HuH-7 (cell line): ENCODE results near the gene MAPKAPK5.
"Not testable (repeated sequence)": the region's sequence is repeated elsewhere in the genome, so short reads cannot be mapped to it uniquely, and the experiment has no call there.

Experiments
- DNase-seq: peaks from one replicate; pipeline ENCODE4 v3.0.0; 2011; ENCODE audit warnings: low spot score

MAPKAPK5 gene, protein sequence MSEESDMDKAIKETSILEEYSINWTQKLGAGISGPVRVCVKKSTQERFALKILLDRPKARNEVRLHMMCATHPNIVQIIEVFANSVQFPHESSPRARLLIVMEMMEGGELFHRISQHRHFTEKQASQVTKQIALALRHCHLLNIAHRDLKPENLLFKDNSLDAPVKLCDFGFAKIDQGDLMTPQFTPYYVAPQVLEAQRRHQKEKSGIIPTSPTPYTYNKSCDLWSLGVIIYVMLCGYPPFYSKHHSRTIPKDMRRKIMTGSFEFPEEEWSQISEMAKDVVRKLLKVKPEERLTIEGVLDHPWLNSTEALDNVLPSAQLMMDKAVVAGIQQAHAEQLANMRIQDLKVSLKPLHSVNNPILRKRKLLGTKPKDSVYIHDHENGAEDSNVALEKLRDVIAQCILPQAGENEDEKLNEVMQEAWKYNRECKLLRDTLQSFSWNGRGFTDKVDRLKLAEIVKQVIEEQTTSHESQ

DNA sequence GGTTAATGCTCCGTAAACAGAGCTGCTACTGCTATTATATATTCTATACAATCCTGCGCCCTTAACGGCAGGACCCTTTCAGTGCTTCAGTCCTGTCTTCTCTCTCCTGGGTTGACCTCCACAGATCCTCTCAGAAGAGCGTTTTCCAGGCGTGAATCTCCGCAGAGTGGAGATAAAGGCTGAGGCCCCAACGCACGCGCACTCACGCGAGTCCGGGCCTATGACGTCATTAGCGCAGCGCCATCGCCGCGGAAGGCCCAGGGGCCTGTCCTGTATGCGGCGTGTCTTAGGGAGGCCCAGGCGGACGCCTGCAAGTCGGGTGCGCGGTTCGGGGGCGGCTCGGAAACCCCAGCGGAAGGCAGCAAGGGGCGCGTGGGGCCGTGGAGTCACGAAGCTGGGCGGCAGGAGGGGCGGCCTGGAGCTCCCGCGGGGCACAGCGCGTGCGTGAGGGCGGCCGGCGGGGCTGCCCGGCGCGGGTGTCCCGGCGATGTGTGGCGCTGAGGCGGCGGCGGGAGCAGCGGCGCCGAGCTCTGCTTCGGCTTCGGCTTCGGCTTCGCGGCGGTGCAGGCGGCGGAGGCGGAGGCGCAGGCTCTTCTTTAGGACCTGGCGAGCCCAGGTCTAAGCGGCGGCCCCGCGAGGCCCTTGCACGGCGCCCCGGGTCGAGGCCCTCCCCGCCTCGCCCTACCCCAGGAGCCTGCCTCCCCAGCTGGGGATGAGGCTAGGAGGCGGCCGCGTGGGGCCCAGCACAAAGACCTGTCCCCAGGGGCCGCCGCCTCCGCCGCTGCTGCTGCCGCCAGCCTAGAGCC, at the start of gene MAPKAPK5:
Gene MAPKAPK5 (plus strand): TSS at position 479 of the 806 bp plus-strand sequence. CDS start 506 bp downstream, outside the sequence.
- peak; percentile 99 for DNase-seq

- no peak for DNase-seq
These were observed 49.2 kb upstream of the MAPKAPK5 start for GRCh38 chr12:111792856-111793235.

- no peak for DNase-seq
These were observed 43.8 kb upstream of the MAPKAPK5 start for GRCh38 chr12:111798182-111798581.

DNA sequence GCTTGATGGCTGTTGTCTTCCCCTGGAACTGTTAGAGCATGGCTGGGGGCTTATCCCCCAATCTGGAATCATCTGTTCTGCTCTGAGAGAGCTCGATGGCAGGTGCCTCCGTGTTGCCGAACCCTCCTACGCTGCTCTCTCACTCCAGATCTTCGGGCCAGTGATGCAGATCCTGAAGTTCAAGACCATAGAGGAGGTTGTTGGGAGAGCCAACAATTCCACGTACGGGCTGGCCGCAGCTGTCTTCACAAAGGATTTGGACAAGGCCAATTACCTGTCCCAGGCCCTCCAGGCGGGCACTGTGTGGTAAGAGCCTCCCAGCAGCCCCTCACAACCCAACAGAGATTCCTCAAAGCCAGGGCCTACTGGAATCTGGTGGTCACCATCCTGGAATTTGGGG, 42.3 kb upstream of the MAPKAPK5 start:
- DNase-seq, result no peak

DNA sequence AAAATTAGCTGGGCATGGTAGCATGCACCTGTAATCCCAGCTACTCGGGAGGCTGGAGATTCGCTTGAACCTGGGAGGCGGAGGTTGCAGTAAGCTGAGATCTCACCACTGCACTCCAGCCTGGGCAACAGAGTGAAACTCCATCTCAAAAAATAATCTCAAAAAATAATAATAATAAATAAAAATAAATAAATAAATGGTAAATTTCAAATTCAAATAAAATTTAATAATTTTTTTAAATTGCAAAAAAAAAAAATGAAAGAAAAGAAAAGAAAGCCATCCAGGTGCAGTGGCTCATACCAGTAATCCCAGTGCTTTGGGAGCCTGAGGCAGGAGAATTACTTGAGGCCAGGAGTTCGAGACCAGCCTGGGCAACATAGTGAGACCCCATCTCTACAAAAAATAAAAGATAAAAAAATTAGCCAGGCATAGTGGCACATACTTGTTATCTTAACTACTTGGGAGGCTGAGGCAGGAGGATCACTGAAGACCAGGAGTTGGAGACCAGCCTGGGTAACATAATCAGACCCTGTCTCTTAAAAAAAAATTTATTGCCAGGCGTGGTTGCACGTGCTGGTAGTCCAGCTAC, 38.9 kb upstream of the MAPKAPK5 start:
- no peak for DNase-seq

DNA sequence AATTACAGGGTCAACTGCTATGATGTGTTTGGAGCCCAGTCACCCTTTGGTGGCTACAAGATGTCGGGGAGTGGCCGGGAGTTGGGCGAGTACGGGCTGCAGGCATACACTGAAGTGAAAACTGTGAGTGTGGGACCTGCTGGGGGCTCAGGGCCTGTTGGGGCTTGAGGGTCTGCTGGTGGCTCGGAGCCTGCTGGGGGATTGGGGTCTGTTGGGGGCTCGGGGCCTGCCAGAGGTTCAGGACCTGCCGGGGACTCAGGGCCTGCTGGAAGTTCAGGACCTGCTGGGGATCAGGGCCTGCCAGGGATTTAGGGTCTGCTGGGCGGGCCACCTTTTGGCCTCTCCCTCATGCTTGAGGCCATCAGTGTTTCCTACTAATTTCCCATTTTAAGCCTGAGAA, 38.2 kb upstream of the MAPKAPK5 start:
- no peak for DNase-seq

DNA sequence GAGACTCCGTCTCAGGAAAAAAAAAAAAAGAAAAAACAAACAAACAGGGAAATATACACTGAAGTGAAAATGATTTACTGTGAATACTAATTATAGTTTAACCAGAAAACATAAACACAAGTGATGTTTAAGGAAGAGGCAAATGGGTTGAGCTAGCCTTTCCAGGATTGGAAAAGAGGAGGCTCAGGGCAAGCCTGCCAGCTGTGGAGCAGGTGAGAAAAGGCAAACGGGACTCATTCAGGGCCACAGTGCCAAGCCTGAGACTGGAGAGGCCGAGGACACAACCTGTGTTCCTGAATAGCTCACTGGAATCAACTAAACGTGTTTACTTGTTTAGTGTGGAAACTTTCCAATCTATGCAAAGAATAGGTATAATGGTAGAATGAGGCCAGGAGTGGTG, 35.7 kb upstream of the MAPKAPK5 start:
- DNase-seq, result no peak

DNA sequence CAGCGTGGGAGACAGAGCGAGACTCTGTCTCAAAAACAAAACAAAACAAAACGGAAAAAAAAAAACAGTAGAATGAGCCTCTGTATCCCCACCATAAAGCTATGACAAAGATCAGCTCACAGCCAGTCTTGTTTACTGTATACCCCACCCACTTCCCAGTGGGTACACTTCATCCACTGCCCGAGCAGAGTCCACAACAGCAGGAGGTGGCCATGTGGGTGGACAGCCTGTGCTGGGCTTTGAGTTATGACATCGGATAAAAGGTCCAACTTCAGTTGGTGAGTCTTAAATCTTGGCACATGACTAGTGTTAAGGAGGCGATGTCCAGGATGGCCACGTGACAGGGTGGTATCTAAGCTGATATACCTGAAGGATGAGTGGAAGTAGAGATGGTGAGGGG, 34.8 kb upstream of the MAPKAPK5 start:
- DNase-seq, result no peak

DNA sequence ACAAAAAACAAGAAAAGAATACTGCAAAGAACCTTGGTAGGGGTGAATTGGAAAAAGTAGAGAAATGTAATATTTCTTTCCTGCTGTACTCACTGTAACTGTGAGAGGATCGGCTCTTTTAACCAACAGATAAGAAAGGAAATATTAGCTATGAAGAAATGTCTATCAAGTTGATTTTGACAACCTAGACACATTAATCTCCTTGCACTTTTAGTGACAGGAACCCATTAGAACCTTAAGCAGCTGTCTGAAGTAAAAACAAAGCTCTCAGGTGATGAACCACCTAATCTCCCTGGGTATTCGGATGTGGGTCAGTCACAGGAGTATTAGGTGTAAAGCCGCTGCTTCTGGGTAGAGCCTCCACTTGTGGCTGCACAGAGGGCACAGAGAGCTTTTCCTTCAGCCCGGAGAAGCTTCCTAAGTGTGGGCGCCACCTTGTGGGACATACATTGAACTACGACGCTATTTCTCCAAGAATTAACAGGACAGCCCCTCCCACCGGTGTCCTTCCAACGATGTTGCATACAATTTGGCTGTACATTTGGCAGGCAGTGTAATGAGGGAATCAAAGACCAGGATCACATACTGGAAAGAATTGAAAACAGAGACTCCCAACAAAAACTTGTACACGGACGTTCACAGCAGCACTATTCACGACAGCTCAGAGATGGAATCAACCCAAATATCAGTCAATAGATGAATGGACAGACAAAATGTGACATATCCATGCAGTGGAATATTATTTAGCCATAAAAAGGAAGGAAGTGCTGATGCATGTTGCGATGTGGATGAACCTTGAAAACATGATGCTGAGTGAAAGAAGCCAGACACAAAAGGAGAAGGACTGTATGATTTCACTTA, 28.9 kb upstream of the MAPKAPK5 start:
- peak; percentile 75 for DNase-seq

DNA sequence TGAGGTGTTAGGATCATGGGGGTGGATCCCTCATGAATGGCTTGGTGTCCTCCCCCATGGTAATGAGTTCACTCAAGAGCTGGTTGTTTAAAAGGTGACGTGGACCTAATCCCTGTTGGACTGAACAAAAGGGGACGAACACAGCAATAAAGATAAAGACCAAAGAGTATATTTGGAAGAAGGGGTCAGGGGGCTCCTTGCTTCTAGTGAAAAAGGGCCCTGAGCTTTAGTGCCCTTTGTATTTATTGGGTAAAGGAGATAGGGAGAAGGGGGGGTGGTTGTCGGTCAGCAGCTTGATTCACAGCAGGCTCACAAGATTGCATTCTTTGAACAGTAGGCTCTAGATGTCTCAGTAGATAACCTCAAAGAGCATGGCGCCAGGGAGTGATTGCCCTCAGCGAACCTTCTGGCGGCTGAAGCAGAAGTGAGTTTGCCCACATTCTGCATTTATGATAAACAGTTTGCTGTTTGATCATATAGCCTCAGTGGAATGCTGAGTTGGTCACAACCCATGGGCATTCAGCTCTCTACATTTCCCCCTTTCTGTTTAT, 25.9 kb upstream of the MAPKAPK5 start:
- no peak for DNase-seq

GRCh38 chr12:111816898-111817297, 25.1 kb upstream of the MAPKAPK5 start:
- not testable (repeated sequence) for DNase-seq

DNA sequence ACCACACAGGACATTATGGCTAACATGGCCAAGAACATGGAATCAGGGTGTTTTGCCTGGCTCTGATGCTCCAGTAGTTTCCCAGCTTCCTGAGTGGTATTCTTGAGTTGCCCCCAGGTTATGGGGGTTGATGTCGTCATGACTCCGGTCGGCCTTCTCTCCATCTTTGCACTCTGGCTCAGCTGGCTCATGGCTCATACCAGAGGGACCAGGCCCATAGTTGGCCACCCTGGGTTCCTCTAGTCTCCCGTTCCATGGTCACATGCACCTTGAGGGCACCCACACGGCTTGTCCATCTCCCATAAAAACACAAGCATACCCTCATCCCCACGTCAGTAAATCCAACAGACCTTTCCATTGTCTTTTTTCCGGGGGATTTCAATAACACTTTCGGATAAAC, 23.7 kb upstream of the MAPKAPK5 start:
- no peak for DNase-seq

DNA sequence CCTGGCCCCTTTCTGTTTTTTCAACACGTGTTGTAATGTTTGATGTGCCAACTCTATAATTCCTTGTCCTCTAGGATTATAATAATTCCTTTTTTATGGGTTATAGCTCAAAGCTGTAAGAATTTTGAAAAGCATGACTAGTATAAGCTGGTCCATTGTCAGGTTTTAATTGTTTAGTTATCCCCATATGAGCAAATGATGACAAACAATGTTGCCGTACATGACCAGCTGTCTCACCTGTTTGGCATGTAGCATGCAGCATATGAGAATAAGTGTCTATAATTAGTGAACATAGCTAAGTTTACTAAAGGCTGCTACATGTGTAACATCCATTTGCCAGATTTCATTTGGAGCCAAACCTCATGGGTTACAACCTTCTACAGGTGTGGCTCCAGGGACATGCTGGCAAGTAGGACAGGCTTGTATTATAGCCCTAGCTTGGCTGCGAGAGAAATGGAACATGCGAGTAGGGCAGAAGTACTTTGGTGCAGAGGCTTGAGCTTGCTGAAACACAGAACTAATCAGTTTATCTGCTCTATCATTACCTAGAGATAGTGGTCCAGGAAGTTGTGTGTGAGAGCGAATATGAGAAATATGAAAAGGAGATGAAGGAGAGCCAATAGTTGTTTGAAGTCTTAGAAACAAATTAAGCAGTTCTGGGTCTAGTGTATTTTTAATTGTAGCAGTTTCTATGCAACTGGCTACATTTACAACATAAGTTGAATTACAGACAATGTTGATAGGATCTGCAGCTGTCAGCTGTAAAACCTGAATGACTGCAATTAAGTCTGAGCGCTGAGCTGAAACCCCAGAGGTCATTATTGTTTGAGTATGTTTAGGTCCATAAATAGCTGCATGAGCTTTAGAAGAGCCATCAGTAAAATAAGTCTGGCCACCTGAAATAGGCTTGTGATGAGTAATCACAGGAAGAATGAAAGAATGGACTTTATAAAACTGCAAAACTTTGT, 22.6 kb upstream of the MAPKAPK5 start:
- DNase-seq, result no peak

GRCh38 chr12:111820828-111821227, 21.2 kb upstream of the MAPKAPK5 start:
- DNase-seq, result not testable (repeated sequence)

DNA sequence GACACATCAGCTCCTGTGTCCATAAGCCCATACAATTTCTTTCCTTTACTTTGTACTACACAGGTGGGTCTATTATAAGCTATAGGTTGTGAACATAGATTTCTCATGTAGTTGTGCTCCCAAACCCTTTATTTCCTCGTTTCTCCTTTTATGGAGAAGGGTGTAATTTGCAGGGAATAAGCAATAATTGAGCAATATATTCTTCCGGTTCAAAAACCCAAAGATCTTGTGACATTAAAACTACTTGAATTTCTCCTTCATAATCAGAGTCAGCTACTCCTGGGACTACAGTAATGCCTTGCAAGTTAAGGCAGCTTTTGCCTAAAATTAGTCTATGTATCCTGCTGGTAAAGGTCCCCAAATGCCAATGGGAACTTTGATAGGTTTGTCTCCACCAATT, 19.1 kb upstream of the MAPKAPK5 start:
- DNase-seq, result no peak

- DNase-seq, result no peak
These were observed 18.1 kb upstream of the MAPKAPK5 start for GRCh38 chr12:111823891-111824290.

- DNase-seq, result not testable (repeated sequence)
These were observed 17.7 kb upstream of the MAPKAPK5 start for GRCh38 chr12:111824312-111824711.

GRCh38 chr12:111825509-111825908, 16.5 kb upstream of the MAPKAPK5 start:
- no peak for DNase-seq

DNA sequence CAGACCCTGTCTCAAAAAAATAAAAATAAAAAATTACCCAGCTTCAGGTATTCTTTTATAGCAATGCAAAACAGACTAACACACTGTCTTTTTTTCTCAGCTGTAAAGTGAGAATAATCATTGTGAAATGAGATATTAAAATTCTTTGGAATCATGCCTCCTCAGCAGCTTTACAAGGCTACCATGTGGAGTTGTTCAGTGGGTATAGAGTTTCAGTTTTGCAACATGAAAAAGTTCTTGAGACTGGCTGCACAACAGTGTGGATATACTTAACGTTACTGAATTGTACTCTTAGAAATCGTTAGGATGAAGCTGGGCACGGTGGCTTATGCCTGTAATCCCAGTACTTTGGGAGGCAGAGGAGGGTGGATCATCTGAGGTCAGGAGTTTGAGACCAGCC, 15.7 kb upstream of the MAPKAPK5 start:
- DNase-seq, result no peak

GRCh38 chr12:111826992-111827391, 15.0 kb upstream of the MAPKAPK5 start:
- DNase-seq, result no peak
